ENCODE data around the gene C6orf89.

The C6orf89 gene

DNA sequence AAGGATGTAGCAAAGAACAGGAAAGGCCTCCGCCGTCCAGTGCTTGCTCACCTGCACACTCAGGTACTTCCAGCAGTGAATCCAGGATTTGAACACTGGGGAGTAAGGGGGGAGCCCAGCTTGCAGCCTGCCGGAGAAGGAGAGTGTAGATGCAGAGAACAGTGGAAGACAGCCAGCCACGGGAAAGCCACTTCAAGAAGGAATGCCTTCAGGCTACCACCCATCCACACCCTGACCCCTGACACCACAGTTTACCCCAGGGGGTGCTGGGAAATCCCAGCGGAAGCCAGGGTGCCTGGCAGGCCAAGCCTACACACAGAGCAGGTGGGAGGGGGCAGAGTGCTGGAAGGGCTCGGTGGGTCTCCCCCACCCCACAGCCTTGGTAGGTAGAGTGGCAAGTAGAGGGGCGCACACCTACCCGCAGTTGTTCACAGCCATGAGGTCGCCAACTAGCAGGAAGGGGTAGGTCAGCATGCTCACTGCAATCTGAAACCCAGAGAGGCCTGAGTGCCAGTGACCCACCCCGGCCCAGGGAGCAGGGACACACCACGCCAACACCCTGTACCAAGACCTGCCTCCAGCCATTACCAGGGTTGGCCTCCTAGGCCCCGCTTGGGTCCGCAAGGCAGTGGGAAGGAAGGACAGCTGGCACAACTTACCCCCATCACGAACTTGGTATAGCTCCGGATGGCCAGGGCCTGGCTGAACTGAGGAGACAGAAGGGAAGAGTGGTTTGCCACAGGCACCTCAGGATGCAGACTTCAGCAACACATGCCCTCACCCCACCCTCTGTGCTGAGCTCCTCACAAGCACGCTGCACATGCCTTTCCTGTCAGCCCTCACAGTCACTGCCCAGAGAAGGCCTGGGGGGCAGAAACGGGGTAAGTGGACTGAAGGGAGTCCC lies 84.5 kb downstream of the C6orf89 start:
- DNase-seq (ENCODE audit: low read depth): no peak

GRCh38 chr6:36970892-36971842 lies 85.4 kb downstream of the C6orf89 start:
- DNase-seq (ENCODE audit: low read depth): no peak

- no peak for DNase-seq (ENCODE audit: low read depth)
Measured at GRCh38 chr6:36971921-36972673, 86.3 kb downstream of the C6orf89 start.

DNA sequence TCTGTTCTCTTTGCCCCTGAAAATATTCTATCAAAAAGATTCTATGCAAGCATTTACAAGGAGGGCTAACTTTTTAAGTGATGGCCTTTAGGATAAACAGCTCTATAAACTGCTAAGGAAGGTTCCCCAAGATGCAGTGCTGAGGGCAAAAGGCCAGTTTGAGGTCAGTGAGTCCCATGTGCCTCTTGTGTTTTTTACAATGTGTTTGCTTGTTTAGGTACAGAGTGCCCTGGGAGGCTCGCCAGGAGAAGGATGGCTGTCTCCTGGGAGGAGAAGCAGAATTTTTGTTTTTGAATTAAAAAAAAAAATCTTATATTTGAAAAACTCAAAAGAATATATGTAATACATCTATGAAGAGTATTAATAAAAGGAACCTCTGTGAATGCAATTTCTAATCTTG lies 87.4 kb downstream of the C6orf89 start:
- DNase-seq (ENCODE audit: low read depth): no peak

DNA sequence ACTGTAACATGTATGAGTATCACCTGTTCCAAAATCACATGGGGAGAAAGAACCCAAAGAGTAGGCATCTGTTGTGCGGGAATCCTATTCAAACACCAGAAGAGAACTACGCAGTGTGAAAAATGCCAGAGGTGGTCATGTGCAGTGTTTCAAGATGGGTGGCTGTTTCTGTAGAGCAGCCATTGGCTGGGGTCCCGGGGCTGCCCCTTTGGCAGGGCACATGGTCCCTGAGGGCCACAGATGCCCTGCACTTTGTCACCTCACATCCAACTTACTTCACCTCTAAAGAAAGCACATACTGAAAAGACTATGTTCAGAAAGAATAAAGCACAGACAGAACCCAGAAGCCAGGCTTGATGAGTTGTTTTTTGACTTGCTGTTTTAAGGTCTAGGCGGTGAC lies 87.9 kb downstream of the C6orf89 start:
- DNase-seq (ENCODE audit: low read depth): no peak

GRCh38 chr6:36975231-36976006 lies 89.7 kb downstream of the C6orf89 start:
- no peak for DNase-seq (ENCODE audit: low read depth)

- DNase-seq (ENCODE audit: low read depth): no peak
Measured at GRCh38 chr6:36976007-36976264, 90.2 kb downstream of the C6orf89 start.

DNA sequence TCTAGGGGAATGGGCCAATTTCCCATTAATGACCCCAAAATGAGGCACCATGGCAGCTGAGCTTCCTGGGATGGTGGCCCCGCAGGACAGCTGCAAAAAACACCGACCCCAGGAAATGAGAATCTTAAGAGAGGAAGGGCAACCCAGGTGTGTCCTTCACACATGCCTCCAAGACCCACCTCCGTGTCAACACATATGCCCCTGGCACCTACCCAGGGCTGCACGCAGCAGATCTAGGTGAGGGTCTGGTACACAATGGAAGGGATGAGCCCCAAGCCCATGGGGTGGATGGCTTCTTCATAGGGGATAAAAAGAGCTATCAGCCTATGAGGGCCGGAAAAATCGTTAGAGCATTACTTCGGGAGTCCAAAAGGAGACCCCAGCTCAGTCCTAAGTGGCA lies 90.8 kb downstream of the C6orf89 start:
- DNase-seq (ENCODE audit: low read depth): no peak

DNA sequence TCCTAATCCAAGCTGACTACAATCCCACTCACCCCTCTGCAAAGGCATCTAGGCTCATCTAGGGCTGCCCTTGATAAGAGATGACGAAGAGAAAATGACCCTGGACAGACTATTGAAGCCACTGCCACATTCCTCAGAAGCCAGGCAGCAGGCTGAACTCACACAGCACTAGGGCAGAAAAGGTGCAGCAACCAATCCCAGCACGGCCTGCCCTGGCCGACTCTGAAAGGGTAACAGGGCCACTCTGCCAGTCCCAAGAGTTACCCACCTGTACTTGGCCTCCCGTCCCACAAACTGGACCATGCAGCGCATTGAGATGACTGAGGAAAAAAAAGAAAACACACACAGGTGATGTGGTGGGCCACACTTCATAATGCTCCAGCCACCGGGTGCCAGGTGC lies 91.2 kb downstream of the C6orf89 start:
- no peak for DNase-seq (ENCODE audit: low read depth)

GRCh38 chr6:36977470-36977941 lies 91.8 kb downstream of the C6orf89 start:
- no peak for DNase-seq (ENCODE audit: low read depth)
